Chondrocyte (in vitro differentiated cells): Measurements from ENCODE around the gene EID2B. TPM values are rescaled to one million over a fixed set of nuclear protein-coding genes. Genes with fewer than 3 reads are reported as not detected.
A peak's percentile ranks its signal among the peaks of the same experiment; 100 is the strongest.

Experiments used
- DNase-seq: peaks from one replicate; pipeline ENCODE4 v3.0.0; 2021; ENCODE audit warnings: mixed read lengths, low spot score
- H3K27ac Mint-ChIP-seq: one replicate; pipeline ENCODE4 v1.8.0; 2021; ENCODE audit warnings: mild to moderate bottlenecking, moderate library complexity, mixed read lengths; ENCODE audit not compliant: unreplicated experiment
- H3K27me3 Mint-ChIP-seq: 2 replicates; pipeline ENCODE4 v1.8.0; 2021; ENCODE audit warnings: low read depth, mixed read lengths
- H3K36me3 Mint-ChIP-seq: 2 replicates; pipeline ENCODE4 v1.8.0; 2021; ENCODE audit warnings: low read depth, mixed read lengths
- H3K4me1 Mint-ChIP-seq: 2 replicates; pipeline ENCODE4 v1.8.0; 2021; ENCODE audit warnings: low read depth, mild to moderate bottlenecking, mixed read lengths
- H3K4me3 Mint-ChIP-seq: one replicate; pipeline ENCODE4 v1.8.0; 2021; ENCODE audit warnings: mild to moderate bottlenecking, moderate library complexity, mixed read lengths; ENCODE audit not compliant: unreplicated experiment
- H3K9me3 Mint-ChIP-seq: 2 replicates; pipeline ENCODE4 v1.8.0; 2021; ENCODE audit warnings: low read depth, mixed read lengths
- total RNA-seq: library from RNA; stranded (reverse); gene quantifications from 3 replicates; pipeline ENCODE4 v1.2.1, GENCODE V29; 2021
- TF ChIP-seq, protein P1 (sequence below): fragments of 200-600 bp; sonication (generic); IDR thresholded peaks from 2 replicates; pipeline ENCODE4 v1.5.0; 2021; ENCODE audit warnings: antibody characterized with exemption, mild to moderate bottlenecking, moderate library complexity

EID2B gene
- total RNA-seq, 1 donor from 2014 or later, result 1.7 TPM

DNA sequence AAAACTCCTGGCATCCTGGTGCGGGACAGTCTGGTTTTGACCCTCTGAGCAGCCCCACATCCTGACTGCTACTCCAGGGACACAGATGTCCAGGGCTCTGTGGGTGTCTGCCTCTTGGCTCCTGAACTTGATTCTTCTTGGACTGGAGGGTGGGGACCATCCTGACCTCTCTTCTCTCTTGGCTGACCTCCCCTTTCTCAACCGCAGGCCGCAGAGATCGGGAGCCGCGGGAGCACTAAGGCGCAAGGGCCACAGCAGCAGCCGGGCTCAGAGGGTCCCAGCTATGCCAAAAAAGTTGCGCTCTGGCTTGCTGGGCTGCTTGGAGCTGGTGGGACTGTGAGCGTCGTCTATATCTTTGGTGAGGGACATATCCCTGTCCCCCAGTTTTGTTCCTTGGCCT is 51.0 kb downstream of the EID2B start:
- no peaks in the 10 kb centered on the region for H3K9me3 Mint-ChIP-seq
- peak overlapping the region; percentile 90 for H3K4me3 Mint-ChIP-seq
- peaks cover 7% of the 10 kb centered on the region for H3K36me3 Mint-ChIP-seq
- no peak for DNase-seq
- H3K4me1 Mint-ChIP-seq, result peaks cover 21% of the 10 kb centered on the region
- H3K27me3 Mint-ChIP-seq, result no peaks in the 10 kb centered on the region
- H3K27ac Mint-ChIP-seq, result peak overlapping the region; percentile 88
- TF ChIP-seq, protein P1, sequence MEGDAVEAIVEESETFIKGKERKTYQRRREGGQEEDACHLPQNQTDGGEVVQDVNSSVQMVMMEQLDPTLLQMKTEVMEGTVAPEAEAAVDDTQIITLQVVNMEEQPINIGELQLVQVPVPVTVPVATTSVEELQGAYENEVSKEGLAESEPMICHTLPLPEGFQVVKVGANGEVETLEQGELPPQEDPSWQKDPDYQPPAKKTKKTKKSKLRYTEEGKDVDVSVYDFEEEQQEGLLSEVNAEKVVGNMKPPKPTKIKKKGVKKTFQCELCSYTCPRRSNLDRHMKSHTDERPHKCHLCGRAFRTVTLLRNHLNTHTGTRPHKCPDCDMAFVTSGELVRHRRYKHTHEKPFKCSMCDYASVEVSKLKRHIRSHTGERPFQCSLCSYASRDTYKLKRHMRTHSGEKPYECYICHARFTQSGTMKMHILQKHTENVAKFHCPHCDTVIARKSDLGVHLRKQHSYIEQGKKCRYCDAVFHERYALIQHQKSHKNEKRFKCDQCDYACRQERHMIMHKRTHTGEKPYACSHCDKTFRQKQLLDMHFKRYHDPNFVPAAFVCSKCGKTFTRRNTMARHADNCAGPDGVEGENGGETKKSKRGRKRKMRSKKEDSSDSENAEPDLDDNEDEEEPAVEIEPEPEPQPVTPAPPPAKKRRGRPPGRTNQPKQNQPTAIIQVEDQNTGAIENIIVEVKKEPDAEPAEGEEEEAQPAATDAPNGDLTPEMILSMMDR, result no peak

DNA sequence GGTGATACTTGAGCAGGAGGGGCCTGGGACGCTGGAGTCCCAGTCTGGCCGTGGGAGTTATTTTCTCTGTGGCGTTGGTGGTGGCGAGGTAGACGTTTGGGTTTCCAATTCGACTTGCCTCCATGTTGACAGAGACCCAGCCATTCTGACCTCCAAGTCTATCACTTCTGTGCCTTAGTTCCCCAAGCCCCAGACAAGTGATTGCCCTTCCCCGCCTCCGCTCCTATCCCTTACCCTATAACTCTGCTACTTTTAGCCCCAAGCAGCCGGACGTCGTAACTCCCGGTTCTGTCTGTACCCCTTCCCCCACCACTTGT is 51.5 kb downstream of the EID2B start:
- no peak for DNase-seq
- H3K9me3 Mint-ChIP-seq, result no peaks in the 10 kb centered on the region
- peak overlapping the region; percentile 90 for H3K4me3 Mint-ChIP-seq
- peaks cover 8% of the 10 kb centered on the region for H3K36me3 Mint-ChIP-seq
- H3K27ac Mint-ChIP-seq, result peak overlapping the region; percentile 88
- no peaks in the 10 kb centered on the region for H3K27me3 Mint-ChIP-seq
- TF ChIP-seq, protein P1, result no peak
- peaks cover 21% of the 10 kb centered on the region for H3K4me1 Mint-ChIP-seq

Other genes starting within 250 kb of the EID2B start
- not detected in 3 replicates for gene IFNL1, start 236.4 kb downstream of the EID2B start, total RNA-seq
- gene LRFN1, start 212.0 kb downstream of the EID2B start, total RNA-seq, result 1.7 to 2.0 TPM (median 1.7 TPM) in 3 replicates
- not detected in 3 replicates for gene GMFG, start 196.8 kb downstream of the EID2B start, total RNA-seq
- 77.3 to 82.9 TPM (median 81.1 TPM) in 3 replicates for gene SAMD4B, start 190.4 kb downstream of the EID2B start, total RNA-seq
- gene PAF1, start 141.7 kb downstream of the EID2B start, total RNA-seq, result 32.2 to 39.7 TPM (median 32.5 TPM) in 3 replicates
- gene MED29, start 141.5 kb downstream of the EID2B start, total RNA-seq, result 27.0 to 31.1 TPM (median 28.7 TPM) in 3 replicates
- gene ZFP36, start 126.0 kb downstream of the EID2B start, total RNA-seq, result 30.2 to 55.7 TPM (median 46.3 TPM) in 3 replicates
- gene PLEKHG2, start 120.2 kb downstream of the EID2B start, total RNA-seq, result 108 to 154 TPM (median 150 TPM) in 3 replicates
- gene RPS16, start 96.9 kb downstream of the EID2B start, total RNA-seq, result 1,022 to 1,375 TPM (median 1,065 TPM) in 3 replicates
- gene SUPT5H, start 87.3 kb downstream of the EID2B start, total RNA-seq, result 106 to 120 TPM (median 108 TPM) in 3 replicates
- 46.4 to 65.7 TPM (median 49.9 TPM) in 3 replicates for gene TIMM50, start 52.0 kb downstream of the EID2B start, total RNA-seq
- 0.92 to 1.3 TPM (median 1.00 TPM) in 3 replicates for gene DLL3, start 33.9 kb downstream of the EID2B start, total RNA-seq
- gene SELENOV, start 17.7 kb downstream of the EID2B start, total RNA-seq, result not detected in 3 replicates
- gene EID2, start 7.3 kb upstream of the EID2B start, total RNA-seq, result 14.3 to 15.6 TPM (median 15.1 TPM) in 3 replicates
- gene LGALS13, start 69.7 kb upstream of the EID2B start, total RNA-seq, result not detected in 3 replicates
- gene LGALS16, start 123.1 kb upstream of the EID2B start, total RNA-seq, result not detected in 3 replicates
- not detected in 3 replicates for gene LGALS14, start 171.6 kb upstream of the EID2B start, total RNA-seq
- not detected in 3 replicates for gene CLC, start 205.2 kb upstream of the EID2B start, total RNA-seq
- not detected in 3 replicates for gene LEUTX, start 246.0 kb upstream of the EID2B start, total RNA-seq